HepG2 (cell line): ENCODE results near the gene MAP1LC3B. TPM values are rescaled to one million over a fixed set of nuclear protein-coding genes. Genes with fewer than 3 reads are reported as not detected.

Experiments
- CBX2 ChIP-seq, 2 experiments: fragments of 200-600 bp in 1 of 2; sonication (generic); formaldehyde crosslinking in 1 of 2; IDR thresholded peaks; 2 replicates each; pipeline versions ENCODE4 v1.7.0 to v1.8.1; 2018 to 2022; ENCODE audit warnings: low read depth in 2 of 2, low read length in 1 of 2, mild to moderate bottlenecking in 1 of 2, missing genetic modification reagents in 1 of 2
- CREBL2 ChIP-seq: sonication (generic); formaldehyde crosslinking; IDR thresholded peaks from 2 replicates; pipeline ENCODE4 v1.8.1; 2023; ENCODE audit warnings: missing genetic modification reagents, mild to moderate bottlenecking, borderline replicate concordance
- DMAP1 ChIP-seq: IDR thresholded peaks from 2 replicates; pipeline ENCODE4 v1.6.1; 2016
- ETV5 ChIP-seq: IDR thresholded peaks from 2 replicates; pipeline ENCODE4 v1.6.1; 2018; ENCODE audit warnings: missing biosample characterization, missing genetic modification reagents, inconsistent platforms, borderline replicate concordance
- MAZ ChIP-seq, 2 experiments: sonication (generic) in 1 of 2; formaldehyde crosslinking in 1 of 2; IDR thresholded peaks; 2 replicates each; pipeline versions ENCODE4 v1.5.0 to v1.6.1; 2012 to 2020; ENCODE audit warnings: low read depth in 2 of 2, mild to moderate bottlenecking in 2 of 2, borderline replicate concordance in 1 of 2, improper control_type of control experiment in 1 of 2, low read length in 1 of 2, missing genetic modification reagents in 1 of 2, moderate library complexity in 1 of 2
- MBD4 ChIP-seq: IDR thresholded peaks from 2 replicates; pipeline ENCODE4 v1.6.1; 2012; ENCODE audit warnings: low read length, inconsistent platforms, borderline replicate concordance
- NFATC3 ChIP-seq: sonication (generic); formaldehyde crosslinking; IDR thresholded peaks from 2 replicates; pipeline ENCODE4 v1.5.1; 2020; ENCODE audit warnings: mild to moderate bottlenecking, missing genetic modification reagents
- NR2F6 ChIP-seq, 2 experiments: IDR thresholded peaks; 2 replicates each; pipeline ENCODE4 v1.6.1; 2016; ENCODE audit warnings: antibody characterized with exemption in 1 of 2, mild to moderate bottlenecking in 1 of 2
- PHF8 ChIP-seq: sonication (generic); formaldehyde crosslinking; IDR thresholded peaks from 2 replicates; pipeline ENCODE4 v1.5.0; 2020; ENCODE audit warnings: missing genetic modification reagents
- POLR2AphosphoS2 ChIP-seq: IDR thresholded peaks from 2 replicates; pipeline ENCODE4 v1.6.1; 2011; ENCODE audit warnings: low read depth, low read length, improper control_type of control experiment
- ZFP36L2 ChIP-seq: sonication (generic); formaldehyde crosslinking; IDR thresholded peaks from 2 replicates; pipeline ENCODE4 v1.4.0; 2020; ENCODE audit warnings: missing genetic modification reagents
- ZKSCAN1 ChIP-seq: fragments of 150-350 bp; IDR thresholded peaks from 2 replicates; pipeline ENCODE4 v1.6.1; 2014; ENCODE audit warnings: low read length
- ZMYM4 ChIP-seq: sonication (generic); formaldehyde crosslinking; IDR thresholded peaks from 2 replicates; pipeline ENCODE4 v1.8.1; 2023; ENCODE audit warnings: mild to moderate bottlenecking, missing genetic modification reagents
- ZNF264 ChIP-seq: sonication (generic); formaldehyde crosslinking; IDR thresholded peaks from 2 replicates; pipeline ENCODE4 v1.4.0; 2020; ENCODE audit warnings: missing genetic modification reagents
- ZNF781 ChIP-seq: sonication (generic); formaldehyde crosslinking; IDR thresholded peaks from 2 replicates; pipeline ENCODE4 v1.5.1; 2020; ENCODE audit warnings: borderline replicate concordance, mild to moderate bottlenecking, missing genetic modification reagents; ENCODE audit errors: not compliant biosample characterization
- polyA plus RNA-seq, 8 experiments: library from polyadenylated mRNA; depleted of rRNA in 3 of 8; stranded (reverse) in 7 of 8; unstranded in 1 of 8; fragments of >200 nt; fragmentation: Illumina TruSeq in 4 of 8; extraction: Trizol in 4 of 8; gene quantifications; 2 replicates each; pipeline versions ENCODE4 v1.2.1 to v1.2.3, GENCODE V29; 2011 to 2016; ENCODE audit warnings: low read depth in 4 of 8, missing spikeins in 1 of 8, mixed read lengths in 1 of 8; ENCODE audit not compliant: insufficient read depth in 1 of 8
- total RNA-seq, 5 experiments: library from RNA; depleted of rRNA; stranded (reverse); fragments of >200 nt; fragmentation: Illumina TruSeq; extraction: Trizol; gene quantifications; 2 replicates each; pipeline ENCODE4 v1.2.3, GENCODE V29; 2016; ENCODE audit warnings: low read depth in 1 of 5
- TF ChIP-seq, protein P1 (sequence below): sonication (generic); formaldehyde crosslinking; IDR thresholded peaks from 2 replicates; pipeline ENCODE4 v1.4.0; 2020; ENCODE audit warnings: mild to moderate bottlenecking, missing genetic modification reagents
- TF ChIP-seq, protein P2 (sequence below): sonication (generic); formaldehyde crosslinking; IDR thresholded peaks from 2 replicates; pipeline ENCODE4 v1.4.0; 2020; ENCODE audit warnings: missing genetic modification reagents, low read depth, mild to moderate bottlenecking, borderline replicate concordance
- TF ChIP-seq, protein P3 (sequence below): sonication (generic); formaldehyde crosslinking; IDR thresholded peaks from 2 replicates; pipeline ENCODE4 v1.4.0; 2020; ENCODE audit warnings: missing genetic modification reagents, borderline replicate concordance
- TF ChIP-seq, protein P4 (sequence below): sonication (generic); formaldehyde crosslinking; IDR thresholded peaks from 2 replicates; pipeline ENCODE4 v1.8.0; 2022; ENCODE audit warnings: missing genetic modification reagents, mild to moderate bottlenecking, moderate library complexity, borderline replicate concordance

Gene MAP1LC3B
- total and polyA plus RNA-seq, 2 of the 13 experiments (the other 11 are each of a cell fraction or from before 2014, with no cell fraction given), result 15.7 to 37.4 TPM

DNA sequence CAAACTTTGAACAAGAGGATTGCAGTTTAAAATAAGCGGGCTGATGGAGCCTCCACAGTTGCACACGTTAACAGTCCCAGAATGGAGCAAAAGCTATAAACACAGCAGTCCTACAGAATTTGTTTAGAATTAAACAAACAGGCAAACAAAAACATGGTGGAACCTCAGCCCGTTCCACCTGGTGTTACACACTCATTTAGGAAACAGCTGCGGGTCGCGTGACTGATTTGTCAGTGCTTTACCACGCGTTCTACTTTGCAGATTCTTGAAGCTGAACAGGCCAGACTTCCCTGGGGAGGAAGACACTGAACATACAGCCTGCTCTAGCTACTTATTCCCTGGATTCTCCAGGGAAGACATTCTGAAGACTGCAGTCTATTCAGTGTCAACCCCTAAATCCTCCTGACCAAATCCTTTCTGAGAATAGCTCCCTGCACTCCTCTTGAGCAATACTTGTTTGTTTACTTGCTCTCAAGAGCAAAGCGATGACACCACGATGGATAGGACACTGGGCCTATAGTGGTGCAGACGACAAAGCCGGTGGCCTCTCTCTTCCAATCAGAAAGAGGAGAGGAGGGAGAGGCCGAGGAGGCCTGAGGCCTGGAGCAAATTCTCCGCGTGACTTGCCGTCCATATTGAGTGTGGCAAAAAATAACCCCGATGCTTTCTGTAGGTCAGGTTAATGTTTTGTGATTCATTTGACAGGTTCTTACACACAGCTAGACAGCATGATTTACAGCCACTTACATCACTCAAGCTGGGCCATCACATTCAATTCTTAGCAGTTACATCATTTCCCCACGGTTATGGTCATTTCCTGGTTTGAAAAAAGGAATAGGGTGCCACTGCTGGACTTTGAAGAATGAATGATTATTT, 4.0 kb upstream of the MAP1LC3B start (continued):
- TF ChIP-seq, protein P1, sequence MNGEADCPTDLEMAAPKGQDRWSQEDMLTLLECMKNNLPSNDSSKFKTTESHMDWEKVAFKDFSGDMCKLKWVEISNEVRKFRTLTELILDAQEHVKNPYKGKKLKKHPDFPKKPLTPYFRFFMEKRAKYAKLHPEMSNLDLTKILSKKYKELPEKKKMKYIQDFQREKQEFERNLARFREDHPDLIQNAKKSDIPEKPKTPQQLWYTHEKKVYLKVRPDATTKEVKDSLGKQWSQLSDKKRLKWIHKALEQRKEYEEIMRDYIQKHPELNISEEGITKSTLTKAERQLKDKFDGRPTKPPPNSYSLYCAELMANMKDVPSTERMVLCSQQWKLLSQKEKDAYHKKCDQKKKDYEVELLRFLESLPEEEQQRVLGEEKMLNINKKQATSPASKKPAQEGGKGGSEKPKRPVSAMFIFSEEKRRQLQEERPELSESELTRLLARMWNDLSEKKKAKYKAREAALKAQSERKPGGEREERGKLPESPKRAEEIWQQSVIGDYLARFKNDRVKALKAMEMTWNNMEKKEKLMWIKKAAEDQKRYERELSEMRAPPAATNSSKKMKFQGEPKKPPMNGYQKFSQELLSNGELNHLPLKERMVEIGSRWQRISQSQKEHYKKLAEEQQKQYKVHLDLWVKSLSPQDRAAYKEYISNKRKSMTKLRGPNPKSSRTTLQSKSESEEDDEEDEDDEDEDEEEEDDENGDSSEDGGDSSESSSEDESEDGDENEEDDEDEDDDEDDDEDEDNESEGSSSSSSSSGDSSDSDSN (CRISPR knock-in tag), result peak; percentile 38; the same call in 1 of the 2 replicates
- TF ChIP-seq NR2F6 (IDR thresholded peaks at IDR 0.05) (peak; percentile 74), NR2F6 (CRISPR knock-in tag; IDR thresholded peaks at IDR 0.05) (peak; percentile 89), ZNF781 (peak; percentile 49), NFATC3 (CRISPR knock-in tag) (no peak), POLR2AphosphoS2 (no peak), ETV5 (CRISPR knock-in tag) (peak; percentile 82), CREBL2 (CRISPR knock-in tag) (0 out of 2 replicates have a peak, but pooled peaks have one; percentile 65), ZFP36L2 (CRISPR knock-in tag) (no peak), PHF8 (CRISPR knock-in tag) (0 out of 2 replicates have a peak, but pooled peaks have one; percentile 21), DMAP1 (CRISPR knock-in tag) (peak; percentile 82), MAZ (IDR thresholded peaks at IDR 0.05; ENCODE audit: borderline replicate concordance, low read depth, low read length) (peak; percentile 71; the same call in 1 of the 2 replicates), MAZ (CRISPR knock-in tag; IDR thresholded peaks at IDR 0.05; ENCODE audit: low read depth) (0 out of 2 replicates have a peak, but pooled peaks have one; percentile 32), ZKSCAN1 (peak; percentile 78; the same call in 1 of the 2 replicates), ZMYM4 (CRISPR knock-in tag) (peak; percentile 78), MBD4 (no peak; the same call in 1 of the 2 replicates), CBX2 (IDR thresholded peaks at IDR 0.05; ENCODE audit: low read depth, low read length) (no peak), CBX2 (CRISPR knock-in tag; IDR thresholded peaks at IDR 0.05; ENCODE audit: low read depth) (no peak), ZNF264 (peak; percentile 86)
- TF ChIP-seq, protein P2, sequence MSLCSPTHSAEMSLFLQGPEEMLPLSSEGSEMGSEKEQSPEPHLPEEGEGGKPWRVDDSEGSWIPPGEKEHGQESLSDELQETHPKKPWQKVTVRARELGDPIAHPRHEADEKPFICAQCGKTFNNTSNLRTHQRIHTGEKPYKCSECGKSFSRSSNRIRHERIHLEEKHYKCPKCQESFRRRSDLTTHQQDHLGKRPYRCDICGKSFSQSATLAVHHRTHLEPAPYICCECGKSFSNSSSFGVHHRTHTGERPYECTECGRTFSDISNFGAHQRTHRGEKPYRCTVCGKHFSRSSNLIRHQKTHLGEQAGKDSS (CRISPR knock-in tag), result no peak
- TF ChIP-seq, protein P3, sequence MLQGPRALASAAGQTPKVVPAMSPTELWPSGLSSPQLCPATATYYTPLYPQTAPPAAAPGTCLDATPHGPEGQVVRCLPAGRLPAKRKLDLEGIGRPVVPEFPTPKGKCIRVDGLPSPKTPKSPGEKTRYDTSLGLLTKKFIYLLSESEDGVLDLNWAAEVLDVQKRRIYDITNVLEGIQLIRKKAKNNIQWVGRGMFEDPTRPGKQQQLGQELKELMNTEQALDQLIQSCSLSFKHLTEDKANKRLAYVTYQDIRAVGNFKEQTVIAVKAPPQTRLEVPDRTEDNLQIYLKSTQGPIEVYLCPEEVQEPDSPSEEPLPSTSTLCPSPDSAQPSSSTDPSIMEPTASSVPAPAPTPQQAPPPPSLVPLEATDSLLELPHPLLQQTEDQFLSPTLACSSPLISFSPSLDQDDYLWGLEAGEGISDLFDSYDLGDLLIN (CRISPR knock-in tag), result no peak
- TF ChIP-seq, protein P4, sequence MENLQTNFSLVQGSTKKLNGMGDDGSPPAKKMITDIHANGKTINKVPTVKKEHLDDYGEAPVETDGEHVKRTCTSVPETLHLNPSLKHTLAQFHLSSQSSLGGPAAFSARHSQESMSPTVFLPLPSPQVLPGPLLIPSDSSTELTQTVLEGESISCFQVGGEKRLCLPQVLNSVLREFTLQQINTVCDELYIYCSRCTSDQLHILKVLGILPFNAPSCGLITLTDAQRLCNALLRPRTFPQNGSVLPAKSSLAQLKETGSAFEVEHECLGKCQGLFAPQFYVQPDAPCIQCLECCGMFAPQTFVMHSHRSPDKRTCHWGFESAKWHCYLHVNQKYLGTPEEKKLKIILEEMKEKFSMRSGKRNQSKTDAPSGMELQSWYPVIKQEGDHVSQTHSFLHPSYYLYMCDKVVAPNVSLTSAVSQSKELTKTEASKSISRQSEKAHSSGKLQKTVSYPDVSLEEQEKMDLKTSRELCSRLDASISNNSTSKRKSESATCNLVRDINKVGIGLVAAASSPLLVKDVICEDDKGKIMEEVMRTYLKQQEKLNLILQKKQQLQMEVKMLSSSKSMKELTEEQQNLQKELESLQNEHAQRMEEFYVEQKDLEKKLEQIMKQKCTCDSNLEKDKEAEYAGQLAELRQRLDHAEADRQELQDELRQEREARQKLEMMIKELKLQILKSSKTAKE (CRISPR knock-in tag), result peak; percentile 86
